Stimulated activated CD4-positive, alpha-beta T cell treated with anti-CD3 and anti-CD28 coated beads, Interleukin-15, amount 100 ng/mL, for 1 hour (primary cell): ENCODE results near the gene NHERF2.

Experiments
- DNase-seq, 2 donors: peaks; one replicate each; pipeline ENCODE4 v3.0.0-alpha.2; 2020; ENCODE audit warnings: low read depth in 1 of 2, low spot score in 1 of 2

The NHERF2 gene

DNA sequence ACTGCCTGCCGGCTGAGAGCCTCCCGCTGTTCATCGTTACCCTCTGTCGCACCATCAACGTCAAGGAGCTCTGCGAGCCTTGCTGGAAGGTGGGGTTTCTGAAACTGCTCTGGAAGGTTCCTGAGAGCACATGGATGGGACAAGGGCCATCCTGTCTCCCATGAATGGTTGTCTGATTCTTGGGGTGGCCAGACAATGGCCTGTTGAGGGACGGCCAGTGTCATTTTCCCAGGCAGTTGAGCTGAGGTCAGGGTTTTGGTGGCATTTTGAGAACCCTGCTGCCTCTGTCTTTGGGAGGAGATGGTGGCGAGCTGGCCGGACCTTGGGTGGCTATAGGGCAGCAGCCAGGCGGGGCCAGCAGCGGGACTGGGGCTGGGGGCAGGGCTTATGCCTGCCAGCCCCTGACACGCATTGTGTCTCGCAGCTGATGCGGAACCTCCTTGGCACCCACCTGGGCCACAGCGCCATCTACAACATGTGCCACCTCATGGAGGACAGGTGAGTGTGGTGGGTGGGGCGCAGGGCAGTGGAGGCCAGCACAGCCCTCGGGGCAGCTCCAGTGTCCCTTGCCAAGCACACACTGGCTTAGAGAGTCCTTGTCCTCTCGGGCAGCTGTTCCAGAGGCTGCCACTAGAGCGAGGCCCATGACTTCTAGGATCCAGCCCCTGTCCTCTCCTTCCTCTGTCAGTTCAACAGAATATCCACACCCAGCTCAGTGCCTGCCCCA, 30.1 kb downstream of the NHERF2 start:
- DNase-seq: no peak

GRCh38 chr16:2057438-2057837, 30.7 kb downstream of the NHERF2 start:
- no peak for DNase-seq

GRCh38 chr16:2058420-2058819, 31.7 kb downstream of the NHERF2 start:
- no peak for DNase-seq

DNA sequence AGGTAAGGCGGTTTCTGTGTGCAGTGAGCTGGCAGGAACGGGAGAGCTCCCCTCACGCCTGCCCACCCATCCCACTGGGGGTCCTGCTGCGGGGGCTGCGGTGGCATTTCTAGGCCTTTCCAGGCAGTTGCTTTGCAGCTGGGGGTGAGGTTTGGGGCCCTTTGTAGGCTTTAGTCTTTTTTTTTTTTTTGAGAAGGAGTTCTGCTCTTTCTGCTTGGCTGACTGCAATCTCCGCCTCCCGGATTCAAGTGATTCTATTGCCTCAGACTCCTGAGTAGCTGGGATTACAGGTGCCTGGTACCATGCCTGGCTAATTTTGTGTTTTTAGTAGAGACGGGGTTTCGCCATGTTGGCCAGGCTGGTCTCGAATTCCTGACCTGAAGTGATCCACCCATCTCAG, 32.2 kb downstream of the NHERF2 start:
- no peak for DNase-seq

GRCh38 chr16:2060346-2060745, 33.6 kb downstream of the NHERF2 start:
- DNase-seq: no peak

GRCh38 chr16:2061023-2061422, 34.3 kb downstream of the NHERF2 start:
- DNase-seq: no peak

GRCh38 chr16:2061526-2061925, 34.8 kb downstream of the NHERF2 start:
- no peak for DNase-seq

- DNase-seq: no peak
Measured at GRCh38 chr16:2062801-2063200, 36.1 kb downstream of the NHERF2 start.

- DNase-seq: no peak
Measured at GRCh38 chr16:2063861-2064260, 37.2 kb downstream of the NHERF2 start.

DNA sequence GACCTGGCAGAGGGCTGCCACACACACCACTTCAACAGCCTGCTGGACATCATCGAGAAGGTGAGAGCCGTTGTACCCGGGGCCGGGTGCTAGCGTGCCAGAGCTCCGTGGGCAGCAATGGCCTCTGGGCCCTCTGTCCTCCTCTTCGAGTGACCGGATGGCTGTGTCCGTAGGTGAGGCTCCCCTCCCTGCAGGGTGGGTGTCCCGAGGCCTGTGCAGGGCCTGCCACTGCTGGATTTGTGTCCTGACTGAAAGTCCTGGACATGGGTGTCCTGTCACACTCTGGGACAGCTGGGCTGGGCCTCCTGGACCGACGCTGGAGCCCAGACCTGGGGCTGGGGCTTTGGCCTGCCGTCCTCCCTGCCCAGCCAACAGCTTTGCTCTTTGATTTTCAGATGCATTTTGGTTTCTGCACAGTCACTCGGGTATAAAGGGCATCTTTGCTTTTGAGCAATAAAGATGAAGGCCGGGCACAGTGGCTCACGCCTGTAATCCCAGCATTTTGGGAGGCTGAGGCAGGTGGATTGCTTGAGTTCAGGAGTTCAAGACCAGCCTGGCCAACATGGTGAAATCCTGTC, 37.8 kb downstream of the NHERF2 start:
- no peak for DNase-seq

- DNase-seq: no peak
Measured at GRCh38 chr16:2066139-2066538, 39.4 kb downstream of the NHERF2 start.

GRCh38 chr16:2070576-2071453, 44.1 kb downstream of the NHERF2 start:
- no peak for DNase-seq

DNA sequence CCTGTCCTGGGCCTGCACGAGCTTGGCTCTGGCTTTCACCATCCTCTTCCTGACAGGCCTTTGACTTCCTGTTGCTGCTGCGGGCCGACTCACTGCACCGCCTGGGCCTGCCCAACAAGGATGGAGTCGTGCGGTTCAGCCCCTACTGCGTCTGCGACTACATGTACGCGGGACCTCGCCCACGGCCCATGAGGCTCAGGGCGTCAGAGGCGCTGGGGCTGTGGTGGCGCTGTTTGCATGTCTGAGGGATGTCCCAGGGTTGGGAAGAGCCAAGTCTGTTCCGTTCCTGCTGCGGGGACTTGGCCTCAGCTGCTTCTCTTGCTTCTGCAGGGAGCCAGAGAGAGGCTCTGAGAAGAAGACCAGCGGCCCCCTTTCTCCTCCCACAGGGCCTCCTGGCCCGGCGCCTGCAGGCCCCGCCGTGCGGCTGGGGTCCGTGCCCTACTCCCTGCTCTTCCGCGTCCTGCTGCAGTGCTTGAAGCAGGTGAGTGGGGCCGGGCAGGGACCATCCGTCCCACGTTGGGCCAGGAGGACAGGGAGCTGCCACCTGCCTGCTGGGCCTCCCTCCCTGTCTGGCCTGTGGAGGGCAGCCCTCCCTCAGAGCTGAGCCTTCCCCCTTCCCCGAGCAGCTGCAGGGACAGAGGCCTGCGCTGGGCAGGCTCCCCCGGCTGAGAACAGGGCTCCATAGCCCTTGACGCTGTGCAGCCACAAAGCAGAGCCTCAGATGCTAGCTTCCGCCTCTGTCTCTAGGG, 44.9 kb downstream of the NHERF2 start:
- DNase-seq: no peak

DNA sequence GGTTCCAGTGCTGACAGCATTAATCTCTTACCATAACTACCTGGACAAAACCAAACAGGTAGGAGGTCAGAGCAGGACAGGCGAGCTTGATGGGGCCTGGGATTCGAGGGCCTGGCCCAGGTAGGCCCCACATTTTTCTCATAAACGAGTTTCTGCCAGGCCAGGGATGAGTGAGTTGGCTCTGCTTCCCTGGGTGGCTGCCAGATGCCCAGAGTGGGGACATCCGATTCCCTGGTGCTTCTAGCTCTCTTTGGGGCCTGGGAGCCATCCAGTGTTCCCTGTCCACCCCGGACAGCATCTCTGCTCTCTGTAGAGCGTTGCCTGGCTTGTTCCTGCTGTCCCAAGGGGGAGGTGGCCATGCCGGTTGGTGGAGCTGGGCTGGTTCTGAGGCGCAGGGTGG, 46.2 kb downstream of the NHERF2 start:
- no peak for DNase-seq

DNA sequence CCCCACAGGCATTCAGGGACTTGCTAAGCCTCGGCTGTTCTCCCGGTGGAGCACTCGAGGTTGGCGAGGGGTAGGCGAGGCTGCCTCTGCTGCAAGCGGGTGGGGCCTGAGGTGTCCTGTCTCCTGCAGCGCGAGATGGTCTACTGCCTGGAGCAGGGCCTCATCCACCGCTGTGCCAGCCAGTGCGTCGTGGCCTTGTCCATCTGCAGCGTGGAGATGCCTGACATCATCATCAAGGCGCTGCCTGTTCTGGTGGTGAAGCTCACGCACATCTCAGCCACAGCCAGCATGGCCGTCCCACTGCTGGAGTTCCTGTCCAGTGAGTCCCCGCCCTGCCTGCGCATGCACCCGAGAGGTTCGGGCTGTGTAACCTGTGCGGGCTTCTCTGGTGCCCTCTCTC, 47.4 kb downstream of the NHERF2 start:
- no peak for DNase-seq

- no peak for DNase-seq
Measured at GRCh38 chr16:2075631-2076030, 48.9 kb downstream of the NHERF2 start.

GRCh38 chr16:2076072-2076865, 49.6 kb downstream of the NHERF2 start:
- DNase-seq: no peak

- DNase-seq: no peak
Measured at GRCh38 chr16:2077016-2077415, 50.3 kb downstream of the NHERF2 start.

DNA sequence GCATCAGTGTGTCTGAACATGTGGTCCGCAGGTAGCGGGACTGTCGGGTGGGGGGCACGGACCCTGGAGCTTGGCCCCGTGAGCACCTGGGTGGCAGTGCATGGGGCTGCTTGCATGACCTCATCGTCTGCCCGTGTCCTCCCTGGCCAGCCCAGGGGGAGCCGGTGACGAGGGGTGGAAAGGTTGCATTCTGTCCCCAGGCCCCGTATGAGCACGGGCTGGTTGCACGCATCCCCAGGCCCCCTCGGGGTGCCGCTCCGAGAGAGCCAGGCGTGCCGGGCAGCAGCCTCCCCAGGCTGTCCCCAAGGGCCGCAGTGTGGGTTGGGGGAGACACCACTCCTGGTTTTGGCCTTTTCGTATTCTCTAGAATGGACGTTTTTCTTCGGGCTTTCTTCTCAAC, 51.0 kb downstream of the NHERF2 start:
- DNase-seq: no peak

GRCh38 chr16:2078096-2078495, 51.4 kb downstream of the NHERF2 start:
- DNase-seq: no peak

DNA sequence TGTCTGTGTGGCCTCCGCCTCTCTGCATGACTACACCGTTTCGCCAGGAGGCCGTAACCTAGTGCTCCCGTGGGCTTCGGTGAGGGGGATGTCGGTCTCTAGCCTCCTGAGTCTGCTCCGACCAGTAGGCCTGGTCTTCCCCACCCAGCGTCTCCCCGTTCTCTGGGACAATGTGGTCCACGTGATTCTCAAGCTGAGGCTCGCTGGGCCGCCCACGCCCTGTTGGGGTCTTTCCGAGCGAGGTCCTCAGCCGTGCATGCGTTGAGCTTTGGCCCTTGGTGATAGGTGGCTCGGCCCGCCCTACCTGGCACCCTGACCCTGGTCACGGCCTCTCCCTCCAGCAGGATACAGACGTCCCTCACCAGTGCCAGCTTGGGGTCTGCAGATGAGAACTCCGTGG, 52.0 kb downstream of the NHERF2 start:
- DNase-seq: no peak
